ENCODE results near the gene NADK.

NADK gene

DNA sequence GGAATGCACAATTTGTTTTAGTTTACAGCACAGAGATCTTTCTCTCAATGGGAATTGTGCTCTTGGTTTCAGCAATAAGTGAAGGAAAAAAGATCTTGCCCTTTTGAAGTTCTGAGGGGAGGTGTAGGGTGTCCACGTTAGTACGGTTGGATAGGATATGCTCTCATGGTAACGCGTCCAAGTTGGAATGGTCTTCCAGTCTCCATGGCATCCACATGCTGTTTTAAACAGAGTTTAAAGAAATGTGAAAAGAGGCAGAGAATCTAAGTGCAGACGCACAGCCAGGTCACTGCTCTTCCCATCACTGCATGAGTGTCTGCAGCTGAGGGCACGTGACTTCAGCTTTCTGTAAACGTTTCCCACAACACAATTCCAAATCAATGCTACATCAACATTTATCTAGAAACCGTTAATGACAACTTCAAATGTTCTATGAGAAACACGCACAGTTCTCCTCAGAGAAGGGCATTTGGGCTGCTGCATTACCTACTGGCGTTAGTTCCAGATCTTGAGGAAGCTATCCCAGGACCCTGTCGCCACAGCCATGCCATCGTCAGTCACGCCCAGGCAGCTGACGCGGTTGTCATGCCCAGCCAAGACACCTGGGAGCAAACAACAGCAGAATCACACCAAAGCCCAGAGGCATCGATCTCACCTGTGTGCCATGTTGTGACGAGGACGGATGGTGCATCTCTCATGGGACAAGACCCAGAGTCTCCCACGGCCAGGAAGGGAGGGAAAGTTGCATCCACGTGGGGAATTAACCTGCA lies 8.8 kb upstream of the NADK start:
- no peak for DNase-seq (ENCODE audit: extremely low read depth in 1 of 2, low read depth in 1 of 2)

DNA sequence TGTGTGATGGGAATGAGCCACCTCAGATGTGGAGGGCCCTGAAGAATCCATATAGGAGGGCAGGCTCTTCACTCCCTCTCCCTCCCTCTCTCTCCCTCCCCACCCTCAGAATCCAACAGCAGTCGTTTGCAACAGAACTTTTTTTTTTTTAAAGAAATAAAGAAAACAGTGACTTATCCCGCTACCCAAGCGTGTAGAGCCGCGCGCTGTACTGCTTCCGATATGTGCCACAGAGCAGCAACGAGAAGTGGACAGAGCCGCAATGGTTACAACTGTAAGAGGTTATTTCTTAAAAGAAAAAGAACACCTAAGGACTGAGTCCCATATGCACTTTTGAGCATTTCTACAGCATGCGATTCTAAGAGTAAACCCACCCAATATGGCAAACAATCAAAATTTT lies 7.4 kb upstream of the NADK start:
- DNase-seq (ENCODE audit: extremely low read depth in 1 of 2, low read depth in 1 of 2): no peak

DNA sequence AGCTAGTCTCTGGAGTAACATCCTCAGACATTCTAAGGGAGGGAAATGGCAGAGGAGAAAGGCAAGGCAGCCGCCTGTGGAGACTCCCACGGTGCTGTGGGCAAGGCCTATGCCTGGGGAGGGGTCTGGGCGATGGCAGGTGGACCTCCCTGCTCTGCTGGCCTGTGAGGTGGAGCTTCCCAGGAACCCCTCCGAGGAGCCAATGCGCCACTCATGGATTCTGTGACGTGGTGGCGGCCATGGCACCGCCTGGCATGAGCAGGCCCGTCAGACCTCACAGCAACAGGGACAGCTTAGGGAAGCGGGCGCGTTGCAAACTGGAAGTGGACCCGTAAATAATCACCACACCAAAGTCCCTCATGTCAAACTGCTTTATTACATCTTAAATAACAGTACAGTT lies 6.7 kb upstream of the NADK start:
- no peak for DNase-seq (ENCODE audit: extremely low read depth in 1 of 2, low read depth in 1 of 2)

- DNase-seq (ENCODE audit: extremely low read depth in 1 of 2, low read depth in 1 of 2): no peak
Measured at GRCh38 chr1:1783320-1783719, 5.0 kb upstream of the NADK start.

DNA sequence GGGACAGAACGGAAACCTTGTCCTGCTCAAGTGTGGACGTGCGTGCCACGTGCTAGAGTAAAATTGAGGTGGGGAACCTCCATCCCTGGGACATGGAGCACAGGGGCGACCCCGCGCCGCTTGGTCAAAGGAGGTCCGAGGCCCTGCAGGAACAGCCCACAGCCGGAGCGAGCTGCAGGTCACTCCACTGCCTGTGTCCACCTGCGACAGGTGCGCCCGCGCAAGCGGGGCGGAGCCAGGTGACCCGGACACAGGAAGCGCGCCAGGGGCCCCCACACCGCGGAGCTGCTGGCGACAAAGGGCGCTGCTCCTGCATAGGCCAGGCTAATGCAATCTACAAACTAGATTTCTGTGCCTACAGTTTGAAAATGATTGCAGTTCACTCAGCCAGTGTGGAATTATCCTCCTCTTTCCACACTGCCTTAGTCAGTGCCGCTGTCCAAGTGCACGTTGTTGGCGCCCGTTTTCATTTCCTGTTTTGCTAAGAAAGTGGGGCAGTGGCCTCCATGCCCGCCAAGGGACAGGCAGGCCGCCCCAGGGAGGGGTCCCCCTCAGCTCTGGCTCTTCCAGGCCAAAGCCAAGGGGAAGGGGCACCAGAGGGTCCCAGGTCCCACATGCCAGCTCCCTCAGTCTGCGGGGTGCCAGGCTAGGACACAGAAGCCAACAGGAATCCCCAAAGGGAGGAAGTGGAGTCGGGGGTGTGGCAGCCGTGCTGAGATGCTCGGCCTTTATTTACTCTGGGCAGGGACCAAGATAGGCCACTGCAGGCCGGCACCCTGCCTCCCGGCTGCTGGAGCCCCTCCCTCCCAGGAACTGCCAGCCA lies 4.3 kb upstream of the NADK start:
- no peak for DNase-seq (ENCODE audit: extremely low read depth in 1 of 2, low read depth in 1 of 2)

DNA sequence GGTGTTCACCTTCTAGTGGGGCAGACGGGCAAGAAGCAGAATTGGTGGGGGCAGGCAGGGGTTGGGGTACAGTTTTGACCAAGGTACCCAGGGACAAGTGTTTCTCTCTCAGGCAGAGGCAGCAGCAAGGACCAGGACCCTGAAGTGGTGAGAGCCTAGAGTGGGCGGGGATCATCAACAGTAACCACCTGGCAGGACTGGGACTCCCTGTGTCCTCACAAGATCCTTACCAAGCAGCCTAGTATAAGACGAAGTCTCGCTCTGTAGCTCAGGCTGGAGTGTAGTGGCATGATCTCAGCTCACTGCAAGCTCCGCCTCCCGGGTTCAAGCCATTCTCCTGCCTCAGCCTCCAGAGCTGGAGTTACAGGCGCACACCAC lies 3.2 kb upstream of the NADK start:
- no peak for DNase-seq (ENCODE audit: extremely low read depth in 1 of 2, low read depth in 1 of 2)

DNA sequence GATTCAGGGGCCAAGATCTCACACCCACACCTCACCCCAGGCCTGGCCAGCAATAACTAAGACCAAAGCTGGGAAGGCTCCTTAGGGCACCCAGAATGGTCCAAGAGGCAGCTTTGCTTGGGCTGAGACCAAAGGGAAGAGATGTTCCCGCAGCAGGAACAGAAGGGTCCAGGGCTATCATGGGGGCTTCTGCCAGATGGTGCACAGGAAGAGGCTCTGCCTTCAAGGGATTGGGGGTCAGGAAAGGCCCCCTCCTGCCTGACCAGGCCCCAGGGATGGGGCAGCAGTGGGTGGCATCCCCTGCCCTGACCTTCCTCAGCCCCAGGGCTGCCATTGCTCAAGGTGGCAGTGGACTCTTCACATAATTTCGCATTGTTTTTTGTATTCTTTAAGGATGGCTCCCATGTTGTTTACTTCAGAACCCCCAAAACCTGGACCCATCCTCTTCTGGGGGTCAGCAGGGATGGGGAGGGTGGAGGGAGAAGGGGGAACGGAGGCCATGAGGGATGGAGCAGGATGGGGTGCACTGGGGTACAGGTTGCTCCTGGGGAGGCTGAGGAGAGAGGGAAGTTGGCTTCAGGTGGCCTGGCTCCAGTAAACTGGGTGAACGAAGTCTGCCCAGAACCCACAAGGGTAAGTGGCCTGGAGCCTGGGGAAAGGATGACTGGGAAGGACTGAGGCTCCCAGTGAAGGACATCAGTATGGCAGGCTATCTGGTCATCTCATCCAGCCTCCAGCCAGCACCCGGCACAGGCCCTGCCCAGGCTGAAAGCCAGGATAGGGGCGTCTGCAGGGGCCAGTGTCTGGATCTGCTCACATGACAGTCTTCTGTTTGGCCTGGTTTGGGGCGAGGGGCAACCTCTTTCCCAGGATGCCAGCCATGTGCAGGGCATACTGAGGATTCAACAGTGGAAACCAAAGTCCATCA lies 2.6 kb upstream of the NADK start:
- no peak for DNase-seq (ENCODE audit: extremely low read depth in 1 of 2, low read depth in 1 of 2)

- peak in 1 of 2 donors; percentile 31 for DNase-seq (ENCODE audit: extremely low read depth in 1 of 2, low read depth in 1 of 2)
Measured at GRCh38 chr1:1779691-1780597, 1.7 kb upstream of the NADK start.

- no peak for DNase-seq (ENCODE audit: extremely low read depth in 1 of 2, low read depth in 1 of 2)
Measured at GRCh38 chr1:1779320-1779675, 1.0 kb upstream of the NADK start.

- peak in 1 of 2 donors; percentile 61 for DNase-seq (ENCODE audit: extremely low read depth in 1 of 2, low read depth in 1 of 2)
Measured at GRCh38 chr1:1778663-1779319, 521 bp upstream of the NADK start.

GRCh38 chr1:1777583-1777899 lies 729 bp downstream of the NADK start:
- no peak for DNase-seq (ENCODE audit: extremely low read depth in 1 of 2, low read depth in 1 of 2)

GRCh38 chr1:1776672-1777582 lies 1.3 kb downstream of the NADK start:
- no peak for DNase-seq (ENCODE audit: extremely low read depth in 1 of 2, low read depth in 1 of 2)

- no peak for DNase-seq (ENCODE audit: extremely low read depth in 1 of 2, low read depth in 1 of 2)
Measured at GRCh38 chr1:1775327-1776226, 2.7 kb downstream of the NADK start.

- no peak for DNase-seq (ENCODE audit: extremely low read depth in 1 of 2, low read depth in 1 of 2)
Measured at GRCh38 chr1:1773874-1774273, 4.4 kb downstream of the NADK start.

DNA sequence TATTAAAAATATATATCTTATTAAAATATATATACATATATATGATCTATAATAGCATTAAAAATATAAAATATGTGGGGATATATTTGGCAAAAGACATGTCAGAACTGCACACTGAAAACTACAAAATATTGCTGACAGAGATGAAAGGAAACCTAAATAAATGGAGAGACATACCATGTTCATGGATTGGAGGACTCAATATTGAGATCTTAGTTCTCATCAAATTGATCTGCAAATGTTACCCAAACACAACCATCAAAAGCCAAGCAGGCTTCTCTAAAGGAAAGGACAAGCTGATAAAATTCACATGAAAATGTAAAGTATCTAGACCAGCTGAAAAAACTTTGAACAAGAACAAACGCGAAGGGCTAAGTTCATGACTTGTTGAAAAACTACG lies 7.2 kb downstream of the NADK start:
- DNase-seq (ENCODE audit: extremely low read depth in 1 of 2, low read depth in 1 of 2): no peak

DNA sequence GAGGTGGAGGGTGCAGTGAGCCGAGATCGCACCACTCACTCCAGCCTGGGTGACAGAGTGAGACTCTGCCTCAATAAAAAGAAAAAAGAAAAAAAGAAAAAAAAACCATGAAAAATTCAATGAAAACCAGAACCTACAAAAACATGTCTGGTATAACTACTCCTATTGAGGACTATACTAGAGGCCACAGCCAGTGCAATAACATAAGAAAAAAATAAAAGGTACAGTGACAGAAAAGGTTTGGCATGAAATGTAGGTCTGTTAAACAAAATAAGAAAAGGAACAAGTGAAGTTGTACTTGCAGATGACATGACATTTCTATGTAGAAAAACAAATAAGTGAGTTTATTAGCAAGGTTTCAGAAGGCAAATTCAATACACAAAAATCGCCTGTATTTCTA lies 8.2 kb downstream of the NADK start:
- no peak for DNase-seq (ENCODE audit: extremely low read depth in 1 of 2, low read depth in 1 of 2)

DNA sequence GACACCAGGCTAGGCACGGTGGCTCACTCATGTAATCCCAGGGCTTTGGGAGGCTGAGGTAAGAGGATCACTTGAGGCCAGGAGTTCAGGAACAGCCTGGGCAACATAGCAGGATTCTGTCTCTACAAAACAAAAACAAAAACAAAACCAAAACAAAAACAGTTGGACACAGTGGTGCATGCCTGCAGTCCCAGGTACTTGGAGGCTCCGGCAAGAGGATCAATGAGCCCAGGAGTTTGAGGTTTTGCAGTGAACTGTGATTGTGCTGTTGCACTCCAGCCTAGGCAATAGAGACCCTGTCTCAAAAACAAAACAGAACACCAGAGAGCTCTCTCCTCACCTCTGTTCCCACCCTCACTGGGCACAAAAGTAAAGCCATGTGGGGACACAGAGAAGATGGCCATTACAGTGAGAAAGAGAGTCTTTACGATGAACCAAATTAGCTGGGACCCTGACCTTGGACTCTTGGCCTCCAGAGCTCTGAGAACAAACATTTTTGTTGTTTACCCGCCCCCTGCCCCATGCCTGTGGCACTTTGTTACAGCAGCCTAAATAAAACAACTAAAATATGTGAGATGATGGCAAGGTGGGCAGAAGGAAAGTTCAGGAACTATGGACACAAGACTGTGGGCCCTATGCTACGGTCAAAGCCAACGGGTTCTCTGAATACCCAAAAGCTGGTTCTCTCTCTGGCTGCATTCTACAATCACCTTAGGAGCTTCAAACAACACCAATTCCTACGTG lies 9.8 kb downstream of the NADK start:
- DNase-seq (ENCODE audit: extremely low read depth in 1 of 2, low read depth in 1 of 2): no peak

Data from activated CD8-positive, alpha-beta memory T cell treated with anti-CD3 and anti-CD28 coated beads for 1 hour (primary cell).